ENCODE measurements around the gene PRAMEF14. TPM values are rescaled to one million over a fixed set of nuclear protein-coding genes. Genes with fewer than 3 reads are reported as not detected.
"Not testable (repeated sequence)": the region's sequence is repeated elsewhere in the genome, so short reads cannot be mapped to it uniquely, and the experiment has no call there.

PRAMEF14 gene
- total and polyA plus RNA-seq, 9 of the 15 experiments (the other 6 are each of a cell fraction or from before 2014, with no cell fraction given) = not detected

DNA sequence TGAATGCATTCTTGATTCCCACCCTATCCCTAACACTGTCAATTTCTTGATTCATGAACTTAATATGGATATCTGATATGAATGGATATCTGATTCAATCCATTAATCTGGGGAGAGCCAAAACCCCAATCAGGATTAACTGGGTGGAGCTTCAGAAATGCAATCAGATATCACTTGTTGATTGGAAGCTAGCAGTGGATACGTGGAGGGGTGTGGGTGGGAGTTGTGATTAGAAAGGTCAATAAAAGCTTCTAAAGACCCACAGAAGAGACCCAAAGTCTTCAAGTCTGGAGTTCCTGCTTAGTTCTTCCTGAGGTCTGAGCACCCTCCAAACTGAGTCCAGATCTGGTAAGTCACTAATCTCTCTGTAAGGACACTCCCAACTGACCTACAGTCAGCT is 43.7 kb downstream of the PRAMEF14 start, which contains the start of gene PRAMEF33:
Gene PRAMEF33 (plus strand): TSS at position 301 of the 400 bp plus-strand sequence. CDS start 2,416 bp downstream, outside the sequence.
- WGBS (ENCODE audit: insufficient coverage, low coverage, missing lambda C conversion rate) = no CpG with 5 or more reads among the region's 1 CpG
- H3K9ac ChIP-seq (ENCODE audit: insufficient read depth in 1 of 2, low read depth in 2 of 2, low read length in 2 of 2); H4K20me1 ChIP-seq (replicated peaks; ENCODE audit: control insufficient read depth, insufficient read depth, low read length); H3K9me3 ChIP-seq (replicated peaks; ENCODE audit: control insufficient read depth, insufficient read depth, low read depth, low read length); H2AFZ ChIP-seq (ENCODE audit: low read depth, low read length); H3K4me1 ChIP-seq (replicated peaks in 1 of 2; ENCODE audit: control insufficient read depth in 2 of 2, insufficient read depth in 2 of 2, low read length in 2 of 2); intact Hi-C loops (cut with micrococcal nuclease); H3K4me3 ChIP-seq; POLR2A ChIA-PET; H3K79me2 ChIP-seq (ENCODE audit: control insufficient read depth, insufficient read depth, low read length); H3K27ac ChIP-seq (ENCODE audit: extremely low read depth, low read depth, low read length); BruUV-seq (replicated peaks); CTCF ChIA-PET (ENCODE audit: low intra/inter-chr PET ratio); DNase-seq (ENCODE audit: extremely low read depth in 1 of 4, low spot score in 3 of 4); ATAC-seq; FAIRE-seq; H3K4me2 ChIP-seq (ENCODE audit: insufficient read depth, low read length); in situ Hi-C loops (cut with MboI); H3K36me3 ChIP-seq (ENCODE audit: control insufficient read depth, insufficient read depth, low read length); H3K9me1 ChIP-seq (ENCODE audit: control insufficient read depth, insufficient read depth, low read length); H3K27me3 ChIP-seq (ENCODE audit: control insufficient read depth in 2 of 2, insufficient read depth in 2 of 2, low read length in 2 of 2): not testable (repeated sequence)

DNA sequence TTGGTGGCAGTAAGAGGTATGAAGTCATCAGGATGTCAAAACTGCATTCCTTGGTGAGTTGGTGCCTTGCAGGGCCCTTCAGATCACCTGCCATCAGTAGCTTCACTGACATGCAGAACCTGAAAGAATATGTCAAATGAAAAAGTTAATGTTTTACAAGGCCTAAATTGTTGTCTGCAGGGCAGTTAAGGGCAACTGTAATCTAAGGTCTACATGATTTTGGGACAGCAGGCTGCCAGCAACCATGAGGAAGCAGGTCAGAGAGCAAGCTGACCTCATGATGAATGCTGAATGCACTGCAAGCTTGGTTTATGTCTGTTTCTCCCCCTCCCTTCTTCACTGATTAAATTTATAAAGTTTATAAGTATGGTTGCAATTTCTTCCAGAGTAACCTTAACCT is 44.7 kb downstream of the PRAMEF14 start:
- H3K9me3 ChIP-seq (replicated peaks; ENCODE audit: control insufficient read depth, insufficient read depth, low read depth, low read length); CTCF ChIA-PET (ENCODE audit: low intra/inter-chr PET ratio); POLR2A ChIA-PET; intact Hi-C loops (cut with micrococcal nuclease); H3K27ac ChIP-seq (ENCODE audit: extremely low read depth, low read depth, low read length); H2AFZ ChIP-seq (ENCODE audit: low read depth, low read length); H3K36me3 ChIP-seq (ENCODE audit: control insufficient read depth, insufficient read depth, low read length); H3K4me3 ChIP-seq; DNase-seq (ENCODE audit: extremely low read depth in 1 of 4, low spot score in 3 of 4); H3K79me2 ChIP-seq (ENCODE audit: control insufficient read depth, insufficient read depth, low read length); H3K4me2 ChIP-seq (ENCODE audit: insufficient read depth, low read length); in situ Hi-C loops (cut with MboI); H3K9ac ChIP-seq (ENCODE audit: insufficient read depth in 1 of 2, low read depth in 2 of 2, low read length in 2 of 2); ATAC-seq; BruUV-seq (replicated peaks); H3K27me3 ChIP-seq (ENCODE audit: control insufficient read depth in 2 of 2, insufficient read depth in 2 of 2, low read length in 2 of 2); H4K20me1 ChIP-seq (replicated peaks; ENCODE audit: control insufficient read depth, insufficient read depth, low read length); H3K9me1 ChIP-seq (ENCODE audit: control insufficient read depth, insufficient read depth, low read length); H3K4me1 ChIP-seq (replicated peaks in 1 of 2; ENCODE audit: control insufficient read depth in 2 of 2, insufficient read depth in 2 of 2, low read length in 2 of 2); FAIRE-seq: not testable (repeated sequence)

DNA sequence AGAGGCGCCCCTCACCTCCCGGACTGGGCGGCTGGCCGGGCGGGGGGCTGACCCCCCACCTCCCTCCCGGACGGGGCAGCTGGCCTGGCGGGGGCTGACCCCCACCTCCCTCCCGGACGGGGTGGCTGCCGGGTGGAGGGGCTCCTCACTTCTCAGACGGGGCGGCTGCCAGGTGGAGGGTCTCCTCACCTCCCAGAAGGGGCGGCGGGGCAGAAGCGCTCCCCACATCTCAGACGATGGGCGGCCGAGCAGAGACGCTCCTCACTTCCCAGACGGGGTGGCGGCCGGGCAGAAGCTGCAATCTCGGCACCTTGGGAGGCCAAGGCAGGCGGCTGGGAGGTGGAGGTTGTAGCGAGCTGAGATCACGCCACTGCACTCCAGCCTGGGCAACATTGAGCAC is 48.2 kb downstream of the PRAMEF14 start:
- H3K27ac ChIP-seq (ENCODE audit: extremely low read depth, low read depth, low read length); FAIRE-seq; H3K9ac ChIP-seq (ENCODE audit: insufficient read depth in 1 of 2, low read depth in 2 of 2, low read length in 2 of 2); intact Hi-C loops (cut with micrococcal nuclease); DNase-seq (ENCODE audit: extremely low read depth in 1 of 4, low spot score in 3 of 4); CTCF ChIA-PET (ENCODE audit: low intra/inter-chr PET ratio); H3K4me3 ChIP-seq; H4K20me1 ChIP-seq (replicated peaks; ENCODE audit: control insufficient read depth, insufficient read depth, low read length); H3K9me1 ChIP-seq (ENCODE audit: control insufficient read depth, insufficient read depth, low read length); H3K79me2 ChIP-seq (ENCODE audit: control insufficient read depth, insufficient read depth, low read length); H3K4me2 ChIP-seq (ENCODE audit: insufficient read depth, low read length); ATAC-seq; H3K36me3 ChIP-seq (ENCODE audit: control insufficient read depth, insufficient read depth, low read length); BruUV-seq (replicated peaks); H3K4me1 ChIP-seq (replicated peaks in 1 of 2; ENCODE audit: control insufficient read depth in 2 of 2, insufficient read depth in 2 of 2, low read length in 2 of 2); in situ Hi-C loops (cut with MboI); POLR2A ChIA-PET; H2AFZ ChIP-seq (ENCODE audit: low read depth, low read length); H3K27me3 ChIP-seq (ENCODE audit: control insufficient read depth in 2 of 2, insufficient read depth in 2 of 2, low read length in 2 of 2); H3K9me3 ChIP-seq (replicated peaks; ENCODE audit: control insufficient read depth, insufficient read depth, low read depth, low read length): not testable (repeated sequence)
- WGBS (ENCODE audit: insufficient coverage, low coverage, missing lambda C conversion rate) = 0% methylated on average over 4 of the region's 27 CpGs

DNA sequence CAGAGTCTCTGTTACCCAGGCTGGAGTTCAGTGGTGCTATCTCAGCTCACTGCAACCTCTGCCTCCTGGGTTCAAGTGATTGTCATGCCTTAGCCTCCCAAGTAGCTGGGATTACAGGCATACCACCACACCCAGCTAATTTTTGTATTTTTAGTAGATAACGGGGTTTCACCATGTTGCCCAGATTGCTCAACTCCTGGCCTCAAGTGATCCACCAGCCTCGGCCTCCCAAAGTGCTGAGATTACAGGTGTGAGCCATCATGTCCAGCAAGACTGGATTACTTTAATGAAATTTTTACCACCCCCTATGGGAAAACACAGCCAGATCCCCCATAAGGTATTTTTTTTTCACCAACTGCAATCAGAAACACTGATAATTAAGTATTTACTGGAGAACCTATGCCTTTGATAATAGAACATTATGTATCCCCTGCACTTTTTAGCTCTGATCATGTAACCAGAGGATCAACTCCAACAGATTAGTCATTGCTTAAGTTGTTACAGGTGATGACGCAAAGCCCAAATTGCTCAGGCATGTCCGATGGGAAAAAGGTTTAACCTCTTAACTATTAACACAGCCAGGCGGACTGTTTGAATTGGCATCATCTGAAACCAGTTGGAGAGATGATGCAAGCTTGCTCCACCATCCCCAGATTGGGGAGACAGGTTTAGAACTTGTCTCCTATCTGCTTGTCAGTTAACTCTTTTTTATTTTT is 49.6 kb downstream of the PRAMEF14 start:
- POLR2A ChIA-PET; H3K27ac ChIP-seq (ENCODE audit: extremely low read depth, low read depth, low read length); H3K4me3 ChIP-seq; FAIRE-seq; ATAC-seq; CTCF ChIA-PET (ENCODE audit: low intra/inter-chr PET ratio); H2AFZ ChIP-seq (ENCODE audit: low read depth, low read length); H3K79me2 ChIP-seq (ENCODE audit: control insufficient read depth, insufficient read depth, low read length); intact Hi-C loops (cut with micrococcal nuclease); H3K27me3 ChIP-seq (ENCODE audit: control insufficient read depth in 2 of 2, insufficient read depth in 2 of 2, low read length in 2 of 2); H3K4me2 ChIP-seq (ENCODE audit: insufficient read depth, low read length); in situ Hi-C loops (cut with MboI); H3K4me1 ChIP-seq (replicated peaks in 1 of 2; ENCODE audit: control insufficient read depth in 2 of 2, insufficient read depth in 2 of 2, low read length in 2 of 2); H3K9ac ChIP-seq (ENCODE audit: insufficient read depth in 1 of 2, low read depth in 2 of 2, low read length in 2 of 2); DNase-seq (ENCODE audit: extremely low read depth in 1 of 4, low spot score in 3 of 4); H3K9me1 ChIP-seq (ENCODE audit: control insufficient read depth, insufficient read depth, low read length); H4K20me1 ChIP-seq (replicated peaks; ENCODE audit: control insufficient read depth, insufficient read depth, low read length); H3K36me3 ChIP-seq (ENCODE audit: control insufficient read depth, insufficient read depth, low read length); H3K9me3 ChIP-seq (replicated peaks; ENCODE audit: control insufficient read depth, insufficient read depth, low read depth, low read length); BruUV-seq (replicated peaks): not testable (repeated sequence)
- 0% methylated on average over 1 of the region's 5 CpGs for WGBS (ENCODE audit: insufficient coverage, low coverage, missing lambda C conversion rate)
